Esophagus mucosa (tissue), 1 donor: ENCODE results near the gene FIGLA. TPM values are rescaled to one million over a fixed set of nuclear protein-coding genes. Genes with fewer than 3 reads are reported as not detected.
"Not testable (repeated sequence)": the region's sequence is repeated elsewhere in the genome, so short reads cannot be mapped to it uniquely, and the experiment has no call there.

Experiments
- ATAC-seq: fragments of 200-7000 bp; cut with Tn5 transposase; one replicate; pipeline ENCODE4 v1.9.1; 2020
- total RNA-seq: library from RNA; stranded (reverse); gene quantifications from one replicate; pipeline ENCODE4 v1.2.4, GENCODE V29; 2023
- donor health status: DM: yes; HTN: yes; CAD: no.

FIGLA gene
- total RNA-seq, 1 donor from 2014 or later: not detected

- ATAC-seq: no peak
Observed at GRCh38 chr2:70807828-70808118, 17.3 kb upstream of the FIGLA start.

GRCh38 chr2:70807102-70807827 lies 16.8 kb upstream of the FIGLA start:
- ATAC-seq: no peak

DNA sequence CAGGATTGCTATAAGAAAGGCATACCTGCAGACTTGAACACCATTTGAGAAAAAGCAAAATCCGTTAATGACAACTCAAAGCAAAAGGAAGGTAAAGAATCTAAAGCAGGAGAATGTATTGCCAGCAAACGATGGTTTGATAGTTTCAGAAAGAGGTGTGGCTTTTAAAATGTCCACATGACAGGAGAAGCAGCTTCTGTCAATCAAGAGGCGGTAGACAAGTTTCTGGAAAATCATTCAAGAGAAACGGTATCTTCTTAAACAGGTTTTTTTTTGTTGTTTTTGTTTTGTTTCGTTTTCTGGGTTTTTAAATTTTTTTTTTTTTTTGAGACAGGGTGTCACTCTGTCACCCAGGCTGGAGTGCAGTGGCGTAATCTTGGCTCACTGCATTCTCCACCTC lies 16.2 kb upstream of the FIGLA start:
- no peak for ATAC-seq

GRCh38 chr2:70806013-70806412 lies 15.6 kb upstream of the FIGLA start:
- ATAC-seq: no peak

DNA sequence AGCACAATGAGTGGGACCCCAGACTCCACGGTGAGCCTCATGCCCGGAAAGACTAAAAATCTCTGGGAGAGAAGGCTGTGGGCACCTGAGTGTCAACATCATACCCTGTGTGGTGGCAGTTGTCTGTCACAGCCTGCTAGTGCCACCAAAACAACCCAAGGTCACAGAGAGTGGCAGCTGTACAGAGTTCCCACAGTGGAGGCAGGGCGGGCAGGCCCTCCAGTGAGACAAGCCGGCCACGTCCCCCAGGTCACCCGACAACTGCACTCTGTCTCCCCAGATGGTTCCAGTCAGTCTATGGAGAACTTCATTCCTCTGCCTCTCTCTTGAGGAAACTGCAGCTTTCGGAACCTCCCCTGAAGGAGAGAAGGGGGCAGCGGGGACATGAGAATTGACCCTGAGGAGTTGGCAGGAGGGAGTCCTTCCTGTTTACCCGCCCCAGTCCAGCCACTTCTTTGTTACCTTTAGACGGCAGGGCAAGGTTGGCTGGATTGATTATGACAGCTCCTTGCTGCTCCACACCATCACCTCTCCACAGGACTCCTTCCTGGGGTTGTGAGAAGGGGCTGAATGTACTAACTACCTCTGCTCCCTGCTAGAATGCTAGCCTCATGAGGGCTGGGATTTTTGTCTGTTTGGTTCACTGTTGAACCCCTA lies 11.3 kb upstream of the FIGLA start:
- ATAC-seq: no peak

- no peak for ATAC-seq
Observed at GRCh38 chr2:70799706-70800105, 9.3 kb upstream of the FIGLA start.

DNA sequence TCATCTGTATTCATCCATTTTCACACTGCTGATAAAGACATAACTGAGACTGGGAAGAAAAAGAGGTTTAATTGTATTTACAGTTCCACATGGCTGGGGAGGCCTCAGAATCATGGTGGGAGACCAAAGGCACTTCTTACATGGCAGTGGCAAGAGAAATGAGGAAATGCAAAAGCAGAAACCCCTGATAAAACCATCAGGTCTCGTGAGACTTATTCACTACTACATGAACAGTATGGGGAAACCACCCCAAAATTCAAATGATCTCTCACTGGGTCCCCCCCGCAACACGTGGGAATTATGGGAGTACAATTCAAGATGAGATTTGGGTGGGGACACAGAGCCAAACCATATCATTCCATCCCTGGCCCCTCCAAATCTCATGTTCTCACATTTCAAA lies 7.6 kb upstream of the FIGLA start:
- not testable (repeated sequence) for ATAC-seq

DNA sequence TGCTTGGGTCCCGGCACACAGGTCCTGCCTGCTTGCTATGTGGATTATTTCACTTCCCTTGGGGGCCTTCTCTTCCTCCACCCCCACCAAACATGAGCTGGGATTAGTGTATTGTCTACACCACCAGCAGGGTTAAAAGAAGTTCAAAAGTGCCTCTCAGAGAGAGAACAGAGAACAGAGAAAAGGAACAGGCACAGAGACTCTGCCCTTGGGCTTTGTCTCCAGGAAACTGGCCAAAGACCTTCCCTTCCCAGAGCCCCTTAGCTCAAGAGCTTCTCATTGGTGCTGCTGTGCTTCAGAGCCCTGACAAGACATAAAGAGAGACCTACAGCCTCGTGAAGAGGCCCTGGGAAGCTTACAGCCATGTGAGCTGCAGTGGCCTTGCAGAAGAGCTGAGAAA lies 7.1 kb upstream of the FIGLA start:
- ATAC-seq: no peak

DNA sequence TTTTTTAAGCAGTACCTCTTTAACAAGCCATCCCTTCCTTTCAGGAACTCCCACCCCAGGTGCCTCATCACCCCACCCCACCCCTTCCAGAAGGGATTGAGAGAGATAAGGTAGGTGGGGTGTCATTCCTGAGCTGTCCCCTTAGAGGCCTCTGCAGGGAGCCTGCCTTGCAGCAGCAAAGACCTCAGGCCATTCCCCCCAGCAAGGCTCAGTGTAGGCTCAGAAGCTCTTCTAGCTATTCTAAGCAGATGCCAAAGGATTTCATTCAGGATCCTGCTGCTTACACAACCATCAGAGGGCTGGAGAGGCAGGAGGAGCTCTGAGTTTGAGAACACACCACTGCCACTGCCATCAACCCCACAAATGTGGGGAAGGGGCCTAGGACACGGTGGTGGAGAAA lies 5.8 kb upstream of the FIGLA start:
- ATAC-seq: no peak

- ATAC-seq: no peak
Observed at GRCh38 chr2:70795164-70795995, 4.9 kb upstream of the FIGLA start.

DNA sequence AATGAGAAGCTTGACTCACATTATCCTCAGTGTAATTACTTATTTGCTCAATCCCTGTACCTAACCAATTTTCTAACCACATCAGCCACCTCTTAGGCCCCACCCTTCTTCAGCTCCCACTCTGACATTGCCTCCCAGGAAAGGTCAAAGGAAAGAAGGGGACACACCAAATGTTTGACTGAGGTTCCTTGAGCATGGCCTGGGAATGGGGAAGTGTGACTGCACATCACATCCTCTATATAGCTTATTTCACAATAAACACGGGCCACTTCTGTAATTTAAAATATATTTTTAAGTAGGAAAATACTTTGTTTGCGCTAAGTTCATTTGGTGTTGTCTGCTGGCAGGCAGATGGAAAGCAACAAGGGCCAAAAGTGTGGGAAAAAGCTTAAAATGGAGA lies 3.0 kb upstream of the FIGLA start:
- ATAC-seq: no peak

DNA sequence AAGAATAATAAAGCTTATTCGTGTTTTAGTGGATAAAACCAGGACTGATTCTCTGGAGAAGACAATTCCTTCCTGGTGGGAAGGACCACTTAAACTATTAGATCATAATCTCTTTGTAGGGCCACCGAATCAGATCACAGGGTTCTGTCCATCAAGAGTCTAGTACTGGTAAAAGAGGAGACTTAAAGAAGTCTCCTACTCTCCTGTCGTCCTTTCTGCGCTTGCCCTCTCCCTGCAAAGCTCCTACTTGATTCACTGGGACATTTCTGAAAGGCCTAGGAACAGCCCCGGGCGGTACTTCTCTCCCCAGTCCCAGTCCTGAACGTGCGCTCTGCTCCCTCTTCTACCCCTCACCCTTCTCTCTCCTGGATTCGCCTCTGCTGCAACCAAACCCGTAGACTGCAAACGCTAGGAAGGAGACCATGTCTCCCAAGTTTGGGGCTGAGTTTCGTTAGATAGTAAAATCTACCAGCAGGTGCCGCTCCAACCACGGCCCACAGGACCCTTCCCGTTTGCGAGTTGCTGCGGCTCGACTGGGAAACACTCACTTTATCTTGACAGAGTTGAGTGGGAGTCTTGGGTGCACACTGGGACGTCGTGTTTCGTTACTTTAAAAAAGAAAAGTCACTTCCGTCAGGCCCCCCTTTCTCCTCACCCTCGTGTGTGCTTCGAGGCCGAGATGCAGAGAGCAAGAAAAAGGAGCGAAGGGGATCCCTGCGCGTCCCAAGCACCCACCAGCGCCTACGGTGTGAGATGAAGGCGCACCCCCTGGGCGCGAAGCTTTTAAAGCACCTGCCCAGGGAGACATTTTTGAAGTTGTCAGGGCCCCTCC lies 923 bp downstream of the FIGLA start:
- ATAC-seq: peak; percentile 52

GRCh38 chr2:70785137-70785911 lies 5.1 kb downstream of the FIGLA start:
- peak; percentile 54 for ATAC-seq

GRCh38 chr2:70784320-70784719 lies 6.1 kb downstream of the FIGLA start:
- ATAC-seq: no peak

DNA sequence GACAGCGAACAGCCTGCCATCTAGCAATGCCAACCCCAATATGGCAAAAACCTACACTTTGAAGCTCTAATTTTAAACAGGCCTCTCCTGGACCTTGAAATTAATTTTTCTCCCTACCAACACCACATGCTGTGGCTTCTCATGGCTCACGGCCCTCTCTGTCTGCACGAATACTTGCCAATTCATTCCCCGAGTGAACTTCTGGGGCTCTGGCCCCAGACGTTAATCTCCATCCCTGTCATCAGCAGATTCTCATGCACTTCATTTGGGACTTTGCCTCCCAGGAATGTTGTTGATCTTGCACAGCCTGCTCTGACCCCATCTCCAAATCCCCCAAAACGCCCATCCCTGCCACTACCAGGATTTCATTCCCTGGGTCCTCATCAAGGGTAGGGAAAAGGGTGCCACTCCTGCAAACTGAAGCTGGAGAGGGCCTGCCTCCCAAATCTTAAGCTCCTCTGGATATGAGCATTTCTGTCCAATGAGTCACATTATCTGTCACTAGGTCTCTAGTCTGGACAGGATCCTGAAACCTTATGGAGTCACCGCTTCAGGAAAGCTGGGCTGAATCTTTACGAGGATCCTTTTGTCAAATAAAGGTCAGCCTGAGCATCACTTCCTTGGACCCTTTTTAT lies 10.4 kb downstream of the FIGLA start:
- ATAC-seq: peak; percentile 64

DNA sequence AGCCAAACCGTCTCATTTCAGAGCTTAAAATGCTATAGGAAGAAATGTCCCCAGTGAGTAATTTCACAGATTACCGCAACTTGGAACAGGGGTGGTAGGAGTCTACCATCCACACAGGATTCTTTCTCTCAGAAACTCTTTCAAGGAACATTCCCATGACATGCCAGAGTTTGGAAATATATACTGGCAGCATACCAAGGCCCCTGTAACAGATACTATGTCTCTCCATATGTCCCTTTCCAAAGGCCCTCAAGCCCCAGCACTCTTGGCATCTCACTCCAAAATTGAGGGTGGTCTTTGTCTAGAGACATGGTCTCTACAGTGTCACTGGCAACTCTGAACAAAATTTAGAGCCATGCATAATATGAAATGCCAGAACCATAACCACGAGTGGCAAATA lies 11.0 kb downstream of the FIGLA start:
- ATAC-seq: no peak

DNA sequence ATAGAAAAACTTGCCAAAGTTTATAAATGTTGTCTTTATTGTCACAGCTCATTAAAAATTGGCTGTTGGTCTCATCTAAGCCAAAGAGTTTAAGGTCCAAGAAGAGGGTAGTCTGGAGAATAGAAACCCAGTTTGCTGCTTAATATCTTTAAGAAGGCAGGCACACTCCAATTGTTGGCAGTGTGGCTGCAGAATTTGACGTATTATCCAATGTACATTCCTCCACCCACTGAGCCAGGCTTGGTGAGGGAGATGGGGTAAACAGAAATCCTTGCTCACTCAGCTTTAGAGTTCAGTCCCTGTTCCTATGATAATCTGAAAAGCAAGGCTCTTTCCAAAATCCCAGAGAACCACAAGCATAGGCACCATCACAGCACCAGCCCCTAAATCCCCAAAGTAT lies 11.8 kb downstream of the FIGLA start:
- no peak for ATAC-seq

DNA sequence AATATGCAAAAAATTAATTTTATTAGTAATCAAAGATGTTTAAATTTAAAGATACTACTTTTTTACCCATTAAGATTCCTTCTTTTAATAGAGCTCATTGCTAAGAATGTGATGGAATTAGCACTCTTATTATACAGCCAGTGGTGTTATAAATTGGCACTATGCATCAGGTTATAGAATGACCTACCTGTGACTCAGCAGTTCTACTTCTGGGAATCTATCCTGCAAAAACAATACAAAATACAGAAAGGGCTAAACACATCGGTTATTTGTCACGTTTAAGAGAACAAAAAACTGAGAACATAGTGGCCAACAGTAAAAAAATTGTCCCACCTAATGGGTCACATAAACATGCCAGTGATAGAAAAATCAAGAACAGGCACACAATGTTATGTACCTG lies 13.0 kb downstream of the FIGLA start:
- ATAC-seq: no peak

DNA sequence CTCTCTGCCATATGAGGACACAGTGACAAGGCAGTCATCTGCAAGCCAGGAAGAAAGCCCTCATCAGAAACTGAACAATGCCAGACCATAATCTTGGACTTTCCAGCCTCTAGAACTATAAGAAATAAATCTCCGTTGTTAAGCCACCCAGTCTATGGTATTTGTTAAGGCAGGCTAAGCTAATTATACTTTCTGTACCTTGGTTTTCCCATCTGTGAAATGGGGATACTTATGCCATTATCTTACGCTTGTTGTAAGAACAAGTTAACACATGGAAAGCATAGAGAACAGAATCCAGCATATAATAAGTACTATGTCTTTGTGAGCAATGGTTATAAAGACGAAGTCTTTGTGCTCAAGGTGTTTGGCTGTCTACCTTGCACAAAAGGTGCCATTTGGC lies 14.2 kb downstream of the FIGLA start:
- no peak for ATAC-seq

- ATAC-seq: no peak
Observed at GRCh38 chr2:70775141-70775540, 15.3 kb downstream of the FIGLA start.

GRCh38 chr2:70772486-70773155 lies 17.8 kb downstream of the FIGLA start:
- no peak for ATAC-seq
